Thymus (tissue), 11 donors: ENCODE results near the gene UQCRQ. TPM values are rescaled to one million over a fixed set of nuclear protein-coding genes. Genes with fewer than 3 reads are reported as not detected.

Experiments
- DNase-seq, 9 donors: peaks; one replicate each; pipeline ENCODE4 v3.0.0-alpha.2; 2013; ENCODE audit warnings: low spot score in 9 of 9, low read depth in 6 of 9, missing footprints in 1 of 9
- H3K27ac ChIP-seq, 2 donors: one replicate each; pipeline ENCODE4 v1.5.1; 2013; ENCODE audit warnings: control low read depth in 1 of 2, low read depth in 1 of 2, low read length in 1 of 2, mild to moderate bottlenecking in 1 of 2, moderate library complexity in 1 of 2
- H3K27me3 ChIP-seq, 2 donors: one replicate each; pipeline ENCODE4 v1.5.1; 2013; ENCODE audit warnings: low read length in 1 of 2; ENCODE audit not compliant: control insufficient read depth in 2 of 2, insufficient read depth in 1 of 2
- H3K36me3 ChIP-seq, 2 donors: one replicate each; pipeline ENCODE4 v1.5.1; 2013; ENCODE audit warnings: low read length in 1 of 2, mild to moderate bottlenecking in 1 of 2, moderate library complexity in 1 of 2; ENCODE audit not compliant: control insufficient read depth in 2 of 2, insufficient read depth in 2 of 2
- H3K4me1 ChIP-seq, 2 donors: one replicate each; pipeline ENCODE4 v1.5.1; 2013; ENCODE audit warnings: low read length in 2 of 2; ENCODE audit not compliant: control insufficient read depth in 2 of 2, insufficient read depth in 2 of 2
- H3K4me3 ChIP-seq, 2 donors: one replicate each; pipeline ENCODE4 v1.5.1; 2013; ENCODE audit warnings: low read length in 2 of 2, control low read depth in 1 of 2, mild to moderate bottlenecking in 1 of 2
- H3K9me3 ChIP-seq, 2 donors: one replicate each; pipeline ENCODE4 v1.5.1; 2013; ENCODE audit warnings: low read length in 1 of 2, mild to moderate bottlenecking in 1 of 2; ENCODE audit not compliant: control insufficient read depth in 2 of 2, insufficient read depth in 1 of 2
- WGBS: extraction: QIAGEN DNeasy Blood & Tissue Kit; methylation state at CpG from one replicate; pipeline ENCODE4 v1.1.7; 2013; 5-methylcytosine and 5-hydroxymethylcytosine counted together
- polyA plus RNA-seq: library from polyadenylated mRNA; stranded (reverse); fragments of 200-250 nt; gene quantifications from one replicate; pipeline ENCODE4 v1.2.3, GENCODE V29; 2013
- total RNA-seq: library from RNA; stranded (reverse); fragments of 120-200 nt; gene quantifications from one replicate; pipeline ENCODE4 v1.2.4, GENCODE V29; 2013
- donor health status: healthy.

The UQCRQ gene
- total and polyA plus RNA-seq, 2 donors = 232 to 399 TPM

- WGBS = 24% methylated on average over 68 of the region's 68 CpGs
- peaks cover 58 to 95% of the 10 kb centered on the region in 2 donors for H3K27me3 ChIP-seq
- H3K9me3 ChIP-seq = peaks cover 1 to 17% of the 10 kb centered on the region in 2 donors
- no peak for DNase-seq
- H3K4me3 ChIP-seq = peak overlapping the region in 1 of 2 donors; percentile 7
- no peak overlapping the region for H3K27ac ChIP-seq
- no peaks in the 10 kb centered on the region for H3K36me3 ChIP-seq
- H3K4me1 ChIP-seq = peaks cover 11 to 25% of the 10 kb centered on the region in 2 donors
These were observed 43.6 kb upstream of the UQCRQ start for GRCh38 chr5:132822650-132823480.

- Histone ChIP-seq H3K27ac (no peak overlapping the region), H3K36me3 (no peaks in the 10 kb centered on the region), H3K4me1 (peaks cover 11 to 25% of the 10 kb centered on the region in 2 donors), H3K9me3 (peaks cover 1 to 17% of the 10 kb centered on the region in 2 donors), H3K4me3 (no peak overlapping the region), H3K27me3 (peaks cover 65 to 99% of the 10 kb centered on the region in 2 donors)
- DNase-seq = no peak
- 94% methylated on average over 7 of the region's 7 CpGs for WGBS
These were observed 42.9 kb upstream of the UQCRQ start for GRCh38 chr5:132823481-132824050.

- no peak overlapping the region for H3K4me3 ChIP-seq
These were observed 42.0 kb upstream of the UQCRQ start for GRCh38 chr5:132824426-132824825.

GRCh38 chr5:132825033-132825833 is 41.2 kb upstream of the UQCRQ start:
- 23% methylated on average over 71 of the region's 71 CpGs for WGBS
- Histone ChIP-seq H3K4me1 (peaks cover 8 to 22% of the 10 kb centered on the region in 2 donors), H3K4me3 (peak overlapping the region in 1 of 2 donors; percentile 48), H3K36me3 (no peaks in the 10 kb centered on the region), H3K9me3 (peaks cover 1 to 21% of the 10 kb centered on the region in 2 donors), H3K27ac (no peak overlapping the region), H3K27me3 (peaks cover 68 to 99% of the 10 kb centered on the region in 2 donors)
- no peak for DNase-seq

More at GRCh38 chr5:132824426-132824825, 42.0 kb upstream of the UQCRQ start:
- Histone ChIP-seq H3K9me3 (peaks cover 1 to 17% of the 10 kb centered on the region in 2 donors), H3K27ac (no peak overlapping the region), H3K27me3 (peaks cover 71 to 99% of the 10 kb centered on the region in 2 donors), H3K36me3 (no peaks in the 10 kb centered on the region), H3K4me1 (peaks cover 11 to 25% of the 10 kb centered on the region in 2 donors)
- DNase-seq = no peak
- WGBS = 98% methylated on average over 3 of the region's 3 CpGs

GRCh38 chr5:132825834-132826391 is 40.5 kb upstream of the UQCRQ start:
- 17% methylated on average over 43 of the region's 43 CpGs for WGBS
- H3K4me3 ChIP-seq = peak overlapping the region in 1 of 2 donors; percentile 48
- no peak for DNase-seq
- H3K27ac ChIP-seq = no peak overlapping the region
- peaks cover 0 to 21% of the 10 kb centered on the region in 2 donors for H3K9me3 ChIP-seq
- H3K36me3 ChIP-seq = no peaks in the 10 kb centered on the region
- H3K27me3 ChIP-seq = peaks cover 68 to 99% of the 10 kb centered on the region in 2 donors
- H3K4me1 ChIP-seq = peaks cover 8 to 22% of the 10 kb centered on the region in 2 donors

- no peak for DNase-seq
- peaks cover 66 to 99% of the 10 kb centered on the region in 2 donors for H3K27me3 ChIP-seq
- H3K4me1 ChIP-seq = peaks cover 8 to 22% of the 10 kb centered on the region in 2 donors
- H3K9me3 ChIP-seq = peaks cover 0 to 21% of the 10 kb centered on the region in 2 donors
- H3K27ac ChIP-seq = no peak overlapping the region
- no peak overlapping the region for H3K4me3 ChIP-seq
- 89% methylated on average over 6 of the region's 6 CpGs for WGBS
- H3K36me3 ChIP-seq = no peaks in the 10 kb centered on the region
These were observed 39.9 kb upstream of the UQCRQ start for GRCh38 chr5:132826424-132827082.

- H3K36me3 ChIP-seq = no peaks in the 10 kb centered on the region
- H3K27ac ChIP-seq = no peak overlapping the region
- H3K27me3 ChIP-seq = peaks cover 59 to 91% of the 10 kb centered on the region in 2 donors
- 92% methylated on average over 4 of the region's 4 CpGs for WGBS
- DNase-seq = no peak
- peaks cover 0 to 20% of the 10 kb centered on the region in 2 donors for H3K9me3 ChIP-seq
- no peak overlapping the region for H3K4me3 ChIP-seq
- peaks cover 8 to 20% of the 10 kb centered on the region in 2 donors for H3K4me1 ChIP-seq
These were observed 38.3 kb upstream of the UQCRQ start for GRCh38 chr5:132827943-132828673.
